HG03378 (cell line): Measurements from ENCODE around the gene GINS1.
"Not testable (repeated sequence)": the region's sequence is repeated elsewhere in the genome, so short reads cannot be mapped to it uniquely, and the experiment has no call there.

Experiments
- ATAC-seq: cut with Tn5 transposase; IDR thresholded peaks from one replicate; pipeline ENCODE4 v1.9.1; 2021; ENCODE audit warnings: mild to moderate bottlenecking, moderate library complexity; ENCODE audit not compliant: unreplicated experiment

GINS1 gene

DNA sequence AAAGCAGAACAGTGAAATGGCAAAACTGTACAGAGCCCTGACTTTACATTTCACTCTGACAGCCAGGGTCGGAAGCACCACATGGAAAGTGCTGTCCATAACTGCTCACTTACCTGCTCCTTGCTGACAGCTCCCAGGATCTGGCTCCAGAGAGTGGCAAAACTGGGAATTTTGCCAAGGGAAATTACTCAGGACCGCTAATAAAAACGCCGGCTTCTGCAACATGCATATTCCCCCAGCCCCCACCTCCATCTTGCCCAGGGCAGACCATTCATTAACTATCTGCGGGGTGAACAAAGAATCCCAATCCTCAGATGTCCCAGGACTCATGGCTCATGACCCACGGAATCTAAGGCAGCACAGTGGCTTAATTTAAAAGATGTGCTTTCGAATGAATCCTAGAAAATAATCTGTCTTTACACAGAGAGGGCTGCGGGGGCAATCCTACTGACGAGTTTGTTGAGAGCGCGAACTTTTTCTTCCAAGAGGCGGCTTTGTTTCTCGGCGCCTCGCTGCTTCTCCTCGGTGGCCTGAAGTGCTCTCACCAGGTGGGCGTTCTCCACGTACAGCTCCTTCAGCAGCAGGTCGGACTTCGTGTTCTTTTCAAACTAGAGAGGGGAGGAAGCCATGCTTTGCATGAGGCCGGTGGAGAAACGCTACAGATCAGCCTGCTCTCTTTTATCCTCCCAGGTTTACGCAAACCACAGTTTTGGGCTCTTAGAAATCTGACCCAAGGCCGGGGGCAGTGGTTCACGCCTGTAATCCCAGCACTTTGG lies 45.8 kb downstream of the GINS1 start:
- ATAC-seq = no peak

DNA sequence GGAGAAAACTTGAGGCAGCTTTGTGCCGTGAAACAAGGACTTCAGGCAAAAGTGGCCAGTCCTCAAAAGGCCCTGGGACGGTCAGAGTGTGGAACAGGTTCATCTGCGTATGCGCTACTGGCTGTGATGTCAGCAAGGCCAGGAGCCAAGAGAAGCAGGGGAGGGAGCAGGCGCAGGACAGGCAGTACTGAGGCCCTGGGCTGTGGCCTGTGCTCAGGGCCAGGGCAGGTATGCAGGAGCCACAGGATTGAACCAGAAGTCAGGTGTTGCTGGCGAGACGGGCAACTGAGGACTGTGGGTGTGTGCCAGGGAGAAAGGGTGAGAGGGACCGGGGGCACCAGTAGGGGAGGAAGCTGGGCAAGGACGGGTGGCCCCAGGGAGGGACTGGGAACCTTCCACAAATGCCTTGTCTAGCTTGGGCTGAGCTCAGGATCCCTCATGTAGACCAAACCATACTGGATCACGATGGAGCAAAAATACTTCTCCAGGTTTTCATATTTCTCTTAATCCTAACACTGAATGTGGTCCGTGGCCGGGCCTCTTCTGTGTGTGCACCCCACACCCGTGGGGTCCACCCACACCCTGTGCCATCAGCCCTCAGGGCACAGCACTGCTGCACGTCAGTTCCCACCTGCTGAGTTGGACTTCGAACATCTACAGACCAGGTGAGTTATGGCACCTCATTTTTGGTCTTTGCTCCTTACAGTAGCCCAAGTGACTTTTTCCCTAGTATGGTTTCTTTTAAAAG lies 46.9 kb downstream of the GINS1 start:
- no peak for ATAC-seq

DNA sequence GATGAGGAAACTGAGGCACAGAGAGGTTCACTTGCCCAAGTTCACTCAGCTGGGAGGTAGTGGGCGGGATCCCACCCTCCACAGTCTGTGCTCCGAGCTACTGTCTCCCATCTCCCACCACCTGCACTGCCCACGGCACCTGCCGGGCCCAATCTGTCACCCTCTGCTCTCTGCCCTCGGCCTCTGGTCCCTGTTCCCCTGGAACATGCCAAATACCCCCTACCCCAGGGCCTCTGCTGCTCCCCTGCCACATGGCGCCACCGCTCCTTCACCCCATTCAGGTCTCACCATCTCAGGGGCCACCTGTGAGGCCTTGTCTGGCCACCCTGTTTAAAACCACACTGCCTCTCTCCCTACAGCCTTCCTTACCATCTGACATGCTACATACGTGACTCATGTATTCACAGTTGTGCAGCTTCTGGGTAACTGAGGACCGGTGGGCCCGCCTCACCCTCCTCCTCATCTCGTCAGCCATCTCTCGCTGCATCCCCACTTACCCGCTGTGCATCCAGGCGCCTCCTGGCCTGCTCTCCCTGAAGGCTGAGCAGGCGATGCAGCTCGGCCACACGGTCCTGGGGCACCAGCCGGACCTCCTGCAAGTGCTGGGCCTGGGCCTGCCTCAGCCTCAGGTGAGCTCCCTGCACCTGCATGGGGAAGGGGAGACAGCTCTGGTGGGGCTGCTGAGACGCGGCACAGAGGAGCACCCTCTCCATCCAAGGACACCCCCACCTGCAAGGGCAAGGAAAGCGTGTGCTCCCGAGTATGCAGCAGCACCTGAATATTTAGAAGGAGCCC lies 50.6 kb downstream of the GINS1 start:
- ATAC-seq = no peak

DNA sequence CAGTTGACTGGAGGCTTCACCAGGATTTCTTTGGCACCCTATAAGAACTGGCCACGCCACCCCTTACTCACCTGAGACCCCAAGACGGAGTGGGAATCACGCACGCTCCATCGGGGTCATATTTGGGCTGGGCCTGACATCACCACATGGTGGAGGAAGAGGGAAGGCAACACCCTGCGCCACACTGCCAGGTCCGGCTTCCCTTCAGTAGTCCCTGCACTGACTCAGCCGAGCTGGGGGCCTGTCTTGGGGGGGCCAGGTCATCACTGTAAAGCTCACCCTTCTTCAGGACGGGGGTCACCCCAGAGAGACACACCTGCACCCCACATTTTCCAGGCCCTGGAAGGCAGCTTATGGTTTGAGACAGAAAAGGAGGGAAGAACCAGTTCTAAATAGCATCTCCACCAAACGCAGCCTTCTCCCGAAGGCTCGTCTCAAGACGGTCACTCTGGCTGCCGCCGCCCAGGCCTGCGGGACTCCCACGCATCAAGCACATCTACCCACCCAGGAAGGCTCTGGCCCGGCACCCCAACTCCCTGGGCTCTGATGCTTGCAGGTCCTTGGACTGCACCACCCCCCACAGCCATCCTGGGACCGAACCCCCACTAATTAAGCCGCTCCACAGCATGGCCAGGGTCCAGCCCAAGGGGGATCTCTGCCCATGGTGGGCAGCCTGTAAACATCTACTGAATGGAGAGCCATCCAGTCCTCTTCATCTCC lies 51.8 kb downstream of the GINS1 start:
- no peak for ATAC-seq

DNA sequence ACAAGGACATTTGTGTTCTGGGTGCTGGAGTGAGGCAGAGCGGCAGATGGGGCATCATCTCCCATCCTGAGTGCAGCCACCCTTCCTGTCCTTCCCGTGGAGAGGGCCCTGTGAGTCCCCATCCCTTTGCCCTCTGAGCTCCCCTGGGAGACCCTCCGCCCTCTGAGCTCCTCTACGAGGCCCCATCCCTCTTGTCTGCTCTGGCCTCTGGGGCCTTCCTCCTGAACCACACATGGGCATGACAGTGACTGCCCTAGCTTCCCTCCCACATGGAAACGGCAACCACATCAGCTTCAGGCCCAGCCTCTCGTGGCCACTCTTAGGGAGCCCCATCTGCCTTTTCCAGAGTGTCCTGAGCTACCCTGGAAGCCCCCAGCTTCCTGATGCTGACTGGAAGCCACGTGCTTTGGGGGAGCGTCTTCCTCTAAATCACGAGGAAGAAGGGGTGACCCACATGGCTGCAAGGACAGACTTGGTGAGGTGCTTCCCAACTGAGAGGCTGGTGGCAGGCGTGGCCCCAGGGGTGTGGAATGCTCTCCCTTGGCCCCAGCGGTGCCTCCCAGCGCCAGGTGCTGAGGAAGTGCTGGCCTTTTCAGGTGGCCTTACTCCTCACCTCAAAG lies 52.6 kb downstream of the GINS1 start:
- ATAC-seq = no peak

DNA sequence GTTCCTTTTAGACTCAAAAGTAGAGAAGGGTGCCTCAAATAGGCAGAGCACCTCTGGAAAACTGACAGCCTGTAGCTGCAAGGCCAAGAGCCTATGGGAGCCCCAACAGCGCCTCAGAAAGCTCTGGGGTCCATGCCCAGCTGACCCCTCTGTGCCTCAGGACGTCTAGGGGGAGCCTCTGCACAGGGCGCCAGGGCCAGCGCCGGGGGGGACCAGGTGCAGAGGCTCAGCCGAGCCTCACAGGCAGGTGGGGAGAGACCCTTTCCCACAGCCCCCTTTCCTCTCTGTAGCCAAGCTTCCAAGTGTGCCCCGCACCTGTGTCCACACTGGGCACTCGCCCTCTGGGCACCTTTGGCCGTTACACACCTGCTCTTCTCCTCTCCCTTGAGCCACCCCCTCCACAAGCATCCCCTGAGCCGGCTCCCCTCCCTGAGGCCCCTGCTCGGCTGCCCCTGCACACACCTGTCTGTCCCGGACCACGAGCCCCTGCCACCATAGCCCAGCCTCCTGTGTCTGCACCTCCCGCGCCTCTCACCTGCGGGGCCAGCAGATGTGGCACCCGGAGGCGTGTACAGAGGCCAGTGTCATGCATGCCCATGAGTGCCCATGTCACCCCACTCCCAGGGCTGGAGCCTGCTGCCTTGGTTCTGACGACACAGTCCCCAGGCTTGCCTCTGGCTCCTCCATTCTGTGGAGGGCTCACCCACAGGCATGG lies 53.2 kb downstream of the GINS1 start:
- no peak for ATAC-seq

DNA sequence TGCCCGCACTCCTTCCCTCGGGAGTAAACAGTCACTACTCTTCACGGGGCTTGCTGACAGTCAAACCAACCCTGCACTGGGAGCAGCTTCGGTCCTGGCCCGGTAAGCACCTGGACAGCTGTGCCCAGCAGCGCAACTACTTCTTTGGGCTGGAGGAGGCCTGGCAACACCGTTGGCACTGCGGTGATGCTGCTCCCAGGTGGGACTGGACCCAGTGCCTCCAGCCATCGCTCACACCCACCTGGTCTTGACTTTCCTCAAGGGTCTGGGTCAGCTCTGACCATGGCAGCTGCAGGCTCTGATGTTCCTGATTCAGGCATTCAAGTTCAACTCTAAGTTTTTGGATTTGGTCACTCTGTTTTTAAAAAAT lies 53.8 kb downstream of the GINS1 start:
- ATAC-seq = no peak

DNA sequence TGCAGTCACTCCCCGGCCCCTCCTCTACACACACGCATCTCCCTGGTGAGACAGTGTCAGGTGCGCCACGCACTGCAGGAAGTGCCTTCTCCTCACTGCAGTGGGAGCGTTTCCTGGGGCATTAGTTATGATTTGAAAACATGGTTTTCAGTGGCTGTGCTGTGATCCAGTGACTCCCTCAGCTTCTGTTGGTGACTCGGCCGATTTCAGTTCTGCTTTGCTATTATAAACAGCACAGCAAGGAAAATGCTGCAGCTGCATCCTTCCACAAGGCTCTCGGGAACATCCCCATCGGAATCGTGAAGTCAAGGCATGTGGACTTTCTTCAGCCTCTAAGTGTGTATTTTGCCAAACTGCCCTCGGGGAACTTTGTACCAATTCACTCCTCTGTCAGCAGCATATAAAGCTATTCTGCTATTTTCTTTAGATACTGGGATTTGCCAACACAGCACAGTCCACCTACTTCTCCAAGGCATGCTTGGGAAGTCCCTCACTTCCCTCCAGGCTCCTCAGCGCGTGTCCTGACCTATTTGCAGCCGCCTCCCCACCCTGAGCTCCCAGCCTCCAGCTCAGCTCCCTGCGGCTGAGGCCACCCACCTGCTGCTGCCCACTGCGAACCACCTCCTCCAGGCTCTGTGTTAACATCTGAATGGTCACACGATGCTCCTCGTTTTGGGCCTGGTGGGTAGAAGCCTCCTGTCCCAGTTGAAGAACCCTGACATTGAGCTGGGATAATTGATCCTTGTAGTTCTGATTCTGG lies 54.5 kb downstream of the GINS1 start:
- ATAC-seq = no peak

DNA sequence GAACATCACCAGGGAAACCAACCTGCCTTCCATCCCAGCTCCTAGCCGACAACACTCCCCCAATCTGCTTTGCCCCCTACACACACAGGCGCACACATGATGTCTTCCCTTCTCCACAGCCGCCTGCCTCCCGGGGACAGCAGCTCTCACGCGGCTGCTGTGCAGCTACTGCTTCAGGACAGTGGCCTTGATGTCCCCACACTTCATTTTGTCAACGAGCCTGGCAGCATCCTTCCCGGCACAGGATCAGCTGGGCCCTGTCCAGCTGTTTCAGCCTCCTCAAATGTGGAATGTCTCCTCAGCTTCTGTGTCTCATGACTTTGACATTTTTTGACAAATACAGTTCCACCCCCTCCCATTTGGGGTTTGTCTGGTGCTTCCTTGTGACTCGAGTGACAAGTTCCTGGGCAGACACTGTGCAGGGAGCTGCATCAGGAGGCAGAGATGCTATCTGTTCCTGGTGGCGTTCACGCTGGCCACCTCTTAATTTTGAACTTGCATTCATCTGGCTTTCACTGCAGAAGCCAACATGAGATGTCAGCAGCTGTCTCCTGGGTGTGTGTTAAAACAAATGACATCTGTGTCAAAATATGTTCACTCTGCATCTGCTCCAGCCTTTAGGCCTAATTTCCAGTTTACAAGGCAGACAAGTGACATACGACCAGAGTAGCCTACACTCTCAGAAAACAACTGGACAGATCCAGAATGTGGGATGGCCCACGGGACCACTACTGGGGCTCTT lies 57.2 kb downstream of the GINS1 start:
- no peak for ATAC-seq

DNA sequence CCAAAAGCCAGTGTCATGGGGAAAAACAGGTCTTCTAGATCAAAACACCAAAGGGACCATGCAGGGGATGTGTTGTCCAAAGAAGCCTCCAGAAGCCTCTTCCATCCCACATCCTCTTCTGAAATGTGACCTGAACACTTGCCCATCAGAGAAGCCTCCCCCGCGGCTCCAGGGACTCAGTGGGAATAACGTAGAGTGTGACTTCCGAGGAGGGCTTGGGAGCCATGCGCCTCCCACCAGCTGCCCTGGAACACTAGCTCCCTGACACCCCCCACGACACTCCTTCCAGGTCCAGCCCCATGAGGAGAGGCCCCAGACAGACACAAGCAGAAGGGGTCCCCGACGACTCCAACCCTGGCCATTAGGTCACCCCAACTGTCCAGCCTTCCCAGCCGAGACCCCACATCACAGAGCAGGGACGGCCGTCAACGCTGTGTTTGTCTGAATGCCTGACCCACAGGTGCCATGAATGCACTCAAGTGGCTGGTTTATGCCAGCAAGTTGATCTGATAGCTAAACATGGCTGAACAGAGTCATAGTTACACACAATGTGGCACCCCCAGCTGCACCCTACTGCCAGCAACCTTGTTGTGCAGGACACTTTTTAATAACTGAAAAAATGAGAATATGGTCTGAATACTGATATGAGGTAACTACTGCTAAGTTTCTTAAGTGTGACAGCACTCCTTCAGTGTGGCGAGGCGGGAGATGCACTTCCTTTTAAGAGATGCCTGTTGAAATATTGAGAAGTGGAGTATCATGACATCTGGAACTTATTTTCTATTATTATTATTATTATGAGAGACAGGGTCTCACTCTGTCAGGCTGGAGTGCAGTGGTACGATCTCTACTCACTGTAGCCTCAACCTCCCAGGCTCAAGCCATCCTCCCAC lies 58.0 kb downstream of the GINS1 start:
- no peak for ATAC-seq

DNA sequence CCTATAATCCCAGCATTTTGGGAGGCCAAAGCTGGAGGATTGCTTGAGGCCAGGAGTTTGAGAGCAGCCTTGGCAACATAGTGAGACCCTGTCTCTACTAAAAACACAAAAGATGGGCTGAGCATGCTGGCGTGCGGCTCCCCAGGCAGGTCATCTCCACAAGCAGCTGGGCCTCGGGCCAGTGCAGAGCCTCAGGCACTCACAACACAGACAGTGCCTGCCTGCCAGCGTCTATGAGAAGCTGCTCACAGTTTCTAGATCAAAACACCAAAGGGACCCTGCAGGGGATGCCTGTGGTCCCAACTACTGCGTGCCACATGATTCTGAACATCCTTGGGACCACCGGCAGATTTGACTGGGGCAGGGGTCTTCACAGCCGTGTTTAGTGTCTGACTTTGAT lies 59.4 kb downstream of the GINS1 start:
- no peak for ATAC-seq

DNA sequence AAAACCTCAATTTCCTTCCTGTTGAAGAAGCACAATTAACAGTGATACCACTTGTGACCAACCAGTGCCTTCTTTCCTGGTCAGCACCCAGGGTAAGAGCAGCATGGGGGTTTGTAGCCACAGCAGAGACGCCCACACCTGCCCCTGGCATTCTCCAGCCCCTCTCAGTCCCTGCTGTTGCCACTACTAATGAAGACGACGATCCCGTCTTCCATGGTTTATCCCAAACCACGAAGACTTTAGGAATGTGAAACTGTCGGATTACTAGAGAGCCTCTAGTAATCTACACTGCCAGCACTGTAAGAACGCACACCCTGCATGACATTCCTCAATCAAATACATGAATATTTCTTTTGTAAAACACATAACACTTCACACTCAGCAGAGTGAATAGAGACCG lies 60.0 kb downstream of the GINS1 start:
- no peak for ATAC-seq

DNA sequence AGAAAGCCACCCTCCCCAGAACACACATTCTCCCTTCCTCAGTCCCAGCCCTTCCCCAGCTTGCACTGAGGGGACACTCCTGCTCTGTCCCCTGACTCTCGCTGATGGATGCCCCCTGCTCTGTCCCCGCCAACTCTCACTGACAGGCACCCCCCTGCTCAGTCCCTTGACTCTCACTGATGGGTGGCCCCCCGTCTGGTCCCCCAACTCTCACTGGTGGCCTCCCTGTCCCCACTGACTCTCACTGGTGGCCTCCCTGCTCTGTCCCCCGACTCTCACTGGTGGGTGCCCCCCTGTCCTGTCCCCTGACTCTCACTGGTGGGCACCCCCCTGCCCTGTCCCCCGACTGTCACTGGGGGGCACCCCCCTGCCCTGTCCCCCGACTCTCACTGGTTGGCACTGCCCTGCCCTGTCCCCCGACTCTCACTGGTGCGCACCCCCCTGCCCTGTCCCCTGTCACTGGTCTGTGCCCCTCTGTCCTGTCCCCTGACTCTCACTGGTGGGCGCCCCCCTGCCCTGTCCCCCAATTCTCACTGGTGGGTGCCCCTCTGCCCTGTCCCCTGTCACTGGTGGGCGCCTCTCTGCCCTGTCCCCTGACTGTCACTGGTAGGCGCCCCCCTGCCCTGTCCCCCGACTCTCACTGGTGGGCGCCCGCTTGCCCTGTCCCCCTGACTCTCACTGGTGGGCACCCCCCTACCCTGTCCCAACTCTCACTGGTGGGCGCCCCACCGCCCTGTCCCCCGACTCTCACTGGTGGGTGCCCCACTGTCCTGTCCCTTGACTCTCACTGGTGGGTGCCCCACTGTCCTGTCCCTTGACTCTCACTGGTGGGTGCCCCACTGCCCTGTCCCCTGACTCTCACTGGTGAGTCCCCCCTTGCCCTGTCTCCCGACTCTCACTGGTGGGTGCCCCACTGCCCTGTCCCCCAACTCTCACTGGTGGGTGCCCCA lies 60.9 kb downstream of the GINS1 start:
- no peak for ATAC-seq

DNA sequence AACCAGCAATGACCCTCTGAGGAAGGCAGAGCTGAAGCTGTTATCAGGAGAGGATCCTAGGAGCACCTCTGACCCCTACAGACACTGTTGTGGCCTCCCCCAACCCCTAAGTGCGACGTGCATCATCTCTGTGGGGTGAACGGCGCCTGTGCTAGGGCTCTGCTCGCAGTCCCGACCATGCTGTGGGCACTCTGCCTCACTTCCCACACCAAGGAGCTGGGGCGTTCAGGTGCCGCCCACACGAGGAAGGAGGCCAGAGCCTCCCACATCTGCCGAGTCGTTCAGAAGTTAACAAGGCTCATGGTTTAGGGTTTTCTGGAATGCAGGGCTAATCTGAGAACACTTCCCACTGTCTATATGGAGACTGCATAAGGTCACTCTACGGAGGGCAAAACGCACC lies 62.1 kb downstream of the GINS1 start:
- ATAC-seq = no peak

DNA sequence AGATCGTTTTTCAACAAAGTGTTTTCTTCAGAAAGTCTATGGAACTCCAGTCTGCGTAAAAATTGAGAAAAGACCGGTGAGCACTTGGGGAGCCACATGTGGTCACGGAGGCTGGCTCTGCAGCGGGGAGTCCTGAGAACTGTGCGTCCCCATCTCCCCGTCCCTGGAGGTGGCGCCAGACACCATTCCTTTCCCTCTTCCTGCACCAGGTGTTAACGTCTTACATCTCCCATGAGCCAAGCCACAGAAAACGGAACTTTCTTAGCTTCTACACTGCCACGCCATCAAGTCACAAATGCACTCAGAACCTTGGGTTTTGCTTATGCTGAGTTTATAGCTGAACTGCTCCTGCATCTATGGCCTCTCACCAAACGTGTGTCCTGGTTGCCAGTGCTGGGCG lies 62.6 kb downstream of the GINS1 start:
- peak; percentile 85 for ATAC-seq

DNA sequence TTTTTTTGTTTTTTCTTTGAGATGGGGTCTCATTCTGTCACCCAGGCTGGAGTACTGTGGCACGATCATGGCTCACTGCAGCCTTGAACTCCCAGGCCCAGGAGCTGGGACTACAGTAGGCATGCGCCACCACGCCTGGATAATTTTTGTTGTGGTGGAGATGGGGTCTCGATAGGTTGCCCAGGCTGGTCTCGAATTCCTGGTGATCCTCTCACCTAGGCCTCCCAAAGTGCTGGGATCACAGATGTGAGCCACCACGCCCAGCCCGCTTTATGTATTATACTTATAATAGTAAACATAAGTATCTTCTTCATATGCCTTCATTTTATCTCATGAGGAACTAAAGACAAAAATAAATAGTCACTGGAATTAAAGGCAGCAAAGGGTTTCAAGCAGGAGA lies 63.5 kb downstream of the GINS1 start:
- no peak for ATAC-seq

DNA sequence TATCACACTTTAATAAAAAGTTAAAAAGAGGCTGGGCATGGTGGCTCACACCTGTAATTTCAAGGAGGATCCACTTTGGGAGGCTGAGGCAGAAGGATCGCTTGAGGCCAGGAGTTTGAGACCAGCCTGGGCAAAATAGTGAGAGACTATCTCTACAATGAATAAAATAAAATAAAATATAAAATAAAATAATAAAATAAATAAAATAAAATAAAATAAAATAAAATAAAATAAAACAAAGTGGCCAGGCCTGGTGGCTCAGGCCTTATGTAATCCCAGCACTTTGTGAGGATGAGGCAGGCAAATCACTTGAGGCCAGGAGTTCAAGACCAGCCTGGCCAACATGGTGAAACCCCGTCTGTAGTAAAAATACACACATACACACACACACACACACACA lies 65.8 kb downstream of the GINS1 start:
- not testable (repeated sequence) for ATAC-seq
